NCI-H1436 treated with DMSO at 0.1 percent for 48 hours (cell line): ENCODE measurements around the gene PTPN23.
A peak's percentile ranks its signal among the peaks of the same experiment; 100 is the strongest.
"Not testable (repeated sequence)": the region's sequence is repeated elsewhere in the genome, so short reads cannot be mapped to it uniquely, and the experiment has no call there.

ENCODE experiments used
- DNase-seq: peaks from one replicate; lab custom pipeline; 2025; lab: John Stamatoyannopoulos, UW

The PTPN23 gene, protein sequence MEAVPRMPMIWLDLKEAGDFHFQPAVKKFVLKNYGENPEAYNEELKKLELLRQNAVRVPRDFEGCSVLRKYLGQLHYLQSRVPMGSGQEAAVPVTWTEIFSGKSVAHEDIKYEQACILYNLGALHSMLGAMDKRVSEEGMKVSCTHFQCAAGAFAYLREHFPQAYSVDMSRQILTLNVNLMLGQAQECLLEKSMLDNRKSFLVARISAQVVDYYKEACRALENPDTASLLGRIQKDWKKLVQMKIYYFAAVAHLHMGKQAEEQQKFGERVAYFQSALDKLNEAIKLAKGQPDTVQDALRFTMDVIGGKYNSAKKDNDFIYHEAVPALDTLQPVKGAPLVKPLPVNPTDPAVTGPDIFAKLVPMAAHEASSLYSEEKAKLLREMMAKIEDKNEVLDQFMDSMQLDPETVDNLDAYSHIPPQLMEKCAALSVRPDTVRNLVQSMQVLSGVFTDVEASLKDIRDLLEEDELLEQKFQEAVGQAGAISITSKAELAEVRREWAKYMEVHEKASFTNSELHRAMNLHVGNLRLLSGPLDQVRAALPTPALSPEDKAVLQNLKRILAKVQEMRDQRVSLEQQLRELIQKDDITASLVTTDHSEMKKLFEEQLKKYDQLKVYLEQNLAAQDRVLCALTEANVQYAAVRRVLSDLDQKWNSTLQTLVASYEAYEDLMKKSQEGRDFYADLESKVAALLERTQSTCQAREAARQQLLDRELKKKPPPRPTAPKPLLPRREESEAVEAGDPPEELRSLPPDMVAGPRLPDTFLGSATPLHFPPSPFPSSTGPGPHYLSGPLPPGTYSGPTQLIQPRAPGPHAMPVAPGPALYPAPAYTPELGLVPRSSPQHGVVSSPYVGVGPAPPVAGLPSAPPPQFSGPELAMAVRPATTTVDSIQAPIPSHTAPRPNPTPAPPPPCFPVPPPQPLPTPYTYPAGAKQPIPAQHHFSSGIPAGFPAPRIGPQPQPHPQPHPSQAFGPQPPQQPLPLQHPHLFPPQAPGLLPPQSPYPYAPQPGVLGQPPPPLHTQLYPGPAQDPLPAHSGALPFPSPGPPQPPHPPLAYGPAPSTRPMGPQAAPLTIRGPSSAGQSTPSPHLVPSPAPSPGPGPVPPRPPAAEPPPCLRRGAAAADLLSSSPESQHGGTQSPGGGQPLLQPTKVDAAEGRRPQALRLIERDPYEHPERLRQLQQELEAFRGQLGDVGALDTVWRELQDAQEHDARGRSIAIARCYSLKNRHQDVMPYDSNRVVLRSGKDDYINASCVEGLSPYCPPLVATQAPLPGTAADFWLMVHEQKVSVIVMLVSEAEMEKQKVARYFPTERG (N-terminal part only)

DNA sequence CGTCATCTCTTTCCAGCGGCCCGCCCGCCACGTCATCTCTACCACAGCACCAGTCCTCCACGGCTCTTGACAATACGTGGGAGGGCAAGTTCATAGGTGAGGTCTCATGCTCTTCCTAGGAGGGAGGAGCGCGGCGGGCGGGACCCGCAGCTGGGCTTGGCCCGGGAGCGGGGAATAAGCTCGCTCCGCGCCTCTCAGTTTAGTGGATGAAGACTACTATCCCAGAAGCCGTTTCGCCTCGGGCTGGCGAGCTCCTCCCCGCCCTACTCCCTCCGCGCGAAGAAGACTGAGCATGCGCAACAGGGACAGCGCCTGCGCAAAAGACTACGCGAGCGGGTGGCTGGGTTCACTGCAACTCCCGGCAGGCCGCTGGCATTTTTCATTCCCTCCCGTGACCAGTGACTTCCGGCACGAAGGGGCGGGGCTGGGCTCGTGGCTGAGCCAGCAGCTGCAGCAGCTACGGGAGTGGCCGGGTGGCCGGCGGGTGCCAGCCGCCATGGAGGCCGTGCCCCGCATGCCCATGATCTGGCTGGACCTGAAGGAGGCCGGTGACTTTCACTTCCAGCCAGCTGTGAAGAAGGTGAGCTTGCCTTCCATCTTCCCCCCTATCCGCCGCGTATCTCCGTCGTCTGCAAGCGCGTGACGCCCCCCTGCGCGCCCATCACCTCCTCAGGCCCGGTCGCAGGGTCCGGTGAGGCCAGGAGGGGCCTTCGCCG lies at the start of gene PTPN23:
Gene PTPN23, plus strand, starts transcription at position 421 of the 716 bp plus-strand sequence. Its CDS starts 76 bp downstream, at position 497.
- DNase-seq = peak; percentile 78

DNA sequence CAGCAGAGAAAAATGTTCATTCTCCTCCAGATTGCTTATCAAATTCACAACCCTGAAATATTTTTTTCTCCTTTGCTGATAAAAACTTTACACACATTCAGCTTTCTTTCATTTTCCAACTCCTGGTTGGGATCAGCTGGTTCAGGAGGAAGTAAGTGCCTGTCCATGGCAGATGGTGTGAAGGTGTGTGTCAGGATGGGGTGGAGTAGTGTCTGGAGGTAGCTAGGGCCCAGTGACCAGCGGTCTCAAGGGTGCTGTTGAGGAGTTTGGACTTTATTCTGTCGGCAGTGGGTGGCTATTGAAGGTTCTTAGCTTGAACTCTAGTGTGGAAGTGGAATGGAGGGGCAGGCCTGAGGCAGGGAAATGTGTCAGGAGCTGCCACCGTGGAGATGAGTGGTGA lies 46.9 kb upstream of the PTPN23 start:
- DNase-seq = no peak

DNA sequence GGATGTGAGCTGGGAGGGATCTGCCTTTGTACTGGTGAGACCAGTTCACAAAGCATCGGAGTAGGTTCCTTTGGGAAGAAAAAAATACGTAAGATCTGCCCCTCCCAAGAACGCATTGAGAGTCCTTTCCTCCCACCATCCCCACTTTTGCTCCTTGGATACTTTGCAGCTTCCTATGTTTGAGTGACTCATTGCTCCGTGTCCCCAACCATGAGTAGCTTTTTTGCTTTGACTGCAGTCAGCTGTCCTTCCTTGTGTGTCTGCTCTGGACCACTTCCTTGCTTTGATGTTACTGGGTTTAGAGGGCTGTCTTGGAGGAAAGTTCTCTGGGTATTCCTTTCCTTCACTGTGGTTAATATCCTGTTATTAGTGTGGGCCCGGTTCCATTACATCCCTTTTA lies 43.2 kb upstream of the PTPN23 start:
- DNase-seq = no peak

DNA sequence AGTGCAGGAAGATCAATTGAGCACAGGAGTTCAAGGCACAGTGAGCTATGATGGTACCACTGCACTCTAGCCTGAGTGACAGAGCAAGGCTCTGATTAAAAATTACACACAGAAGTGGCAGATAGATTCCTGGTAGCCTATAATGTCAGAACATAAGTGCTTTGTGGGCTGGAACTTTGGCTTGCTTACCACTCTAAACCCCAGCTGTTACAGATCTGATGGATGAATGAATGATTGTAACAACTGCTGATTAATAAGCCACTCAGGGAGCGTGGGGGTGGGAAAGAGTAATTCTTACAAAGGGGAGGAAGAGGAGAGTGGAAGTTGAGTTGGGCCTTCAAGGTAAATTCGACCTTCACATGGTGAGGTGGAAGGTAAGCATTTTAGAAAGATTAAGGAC lies 40.9 kb upstream of the PTPN23 start:
- DNase-seq = no peak

DNA sequence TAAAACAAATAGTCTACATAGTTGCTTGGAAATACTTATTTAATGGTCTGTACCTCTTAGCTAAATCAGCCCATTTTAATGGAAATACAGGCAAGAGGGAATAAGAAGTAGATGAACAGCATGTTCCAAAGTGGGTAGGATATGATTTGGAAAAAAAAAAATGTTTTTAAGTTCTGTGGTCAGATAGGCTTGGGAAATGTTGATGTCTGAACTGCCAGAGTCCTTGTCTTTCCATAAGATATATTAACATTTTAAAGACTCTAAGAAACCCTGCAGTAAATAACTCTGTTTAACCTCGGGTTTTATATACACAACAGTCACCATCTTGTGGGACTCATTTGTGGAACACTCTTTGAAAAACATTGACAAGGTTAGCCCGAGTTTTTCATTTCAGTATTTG lies 40.0 kb upstream of the PTPN23 start:
- no peak for DNase-seq

DNA sequence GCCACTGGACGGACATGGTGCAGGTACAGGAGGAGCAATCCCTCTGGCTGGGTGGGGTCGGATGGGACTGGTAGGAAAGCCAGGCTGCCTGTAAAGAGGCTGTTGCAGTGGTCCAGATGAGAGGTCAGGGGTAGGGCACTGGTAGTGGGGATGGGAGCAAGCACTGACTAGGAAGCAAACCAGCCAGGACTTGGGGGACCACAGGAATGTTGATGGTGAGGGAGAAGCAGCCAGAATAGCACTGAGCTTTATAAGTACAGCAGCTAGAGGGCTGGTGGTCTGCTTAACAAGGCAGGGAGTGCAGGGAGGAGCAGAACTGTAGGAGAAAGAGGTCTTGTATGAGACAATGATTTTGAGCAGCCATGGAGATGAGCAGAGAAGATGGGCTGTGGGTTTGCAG lies 38.7 kb upstream of the PTPN23 start:
- no peak for DNase-seq

DNA sequence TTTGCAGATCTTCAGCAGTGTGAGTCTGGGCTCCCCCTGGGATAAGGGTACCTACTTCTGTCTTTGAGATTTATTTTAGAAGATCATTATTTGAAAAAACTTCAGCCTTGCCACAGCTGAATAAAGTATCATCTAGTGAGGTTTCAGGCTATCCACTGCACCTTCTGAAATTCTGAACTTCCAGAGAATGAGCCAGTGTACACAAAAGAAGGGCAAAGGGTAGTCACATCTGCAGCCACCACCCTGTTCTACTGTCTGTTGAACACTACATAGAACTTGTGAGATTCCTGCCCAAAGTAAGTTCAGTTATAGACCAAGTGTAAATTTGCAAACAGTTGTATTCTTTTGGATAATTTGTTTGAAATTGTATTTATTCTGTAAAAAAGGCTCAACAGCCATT lies 38.0 kb upstream of the PTPN23 start:
- no peak for DNase-seq

DNA sequence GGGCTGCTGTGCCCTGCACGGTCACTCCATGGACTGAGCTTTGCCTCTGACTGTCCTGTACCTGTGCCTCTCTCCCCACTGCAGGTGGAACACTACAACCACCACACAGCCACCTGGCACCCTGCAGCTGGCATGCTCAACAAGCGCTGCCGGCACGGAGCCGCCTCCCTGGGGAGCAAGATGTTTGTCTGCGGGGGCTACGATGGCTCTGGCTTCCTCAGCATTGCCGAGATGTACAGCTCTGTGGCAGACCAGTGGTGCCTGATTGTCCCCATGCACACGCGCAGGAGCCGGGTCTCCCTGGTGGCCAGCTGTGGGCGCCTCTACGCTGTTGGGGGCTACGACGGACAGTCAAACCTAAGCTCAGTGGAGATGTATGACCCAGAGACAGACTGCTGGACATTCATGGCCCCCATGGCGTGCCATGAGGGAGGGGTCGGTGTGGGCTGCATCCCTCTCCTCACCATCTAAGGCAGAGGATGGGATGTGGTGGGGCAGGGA lies 37.3 kb upstream of the PTPN23 start:
- no peak for DNase-seq

DNA sequence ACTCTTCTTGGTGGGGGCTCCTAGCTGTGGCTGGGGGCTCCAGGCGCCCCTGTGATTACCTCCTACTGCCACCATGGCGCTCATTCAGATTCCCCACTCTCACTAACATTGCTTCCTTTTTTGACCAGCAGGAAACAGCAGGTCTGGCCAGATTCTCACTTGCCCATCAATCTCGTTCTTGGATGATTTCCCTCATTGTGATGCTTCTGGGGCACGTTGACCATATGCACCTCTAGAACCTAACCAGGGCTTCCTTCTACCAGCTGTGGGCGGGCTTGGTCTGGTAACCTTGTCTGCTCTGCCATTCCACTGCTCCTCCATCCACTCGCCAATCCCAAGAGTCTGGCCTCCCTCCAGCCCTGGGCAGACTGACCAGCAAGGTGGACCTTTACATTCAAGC lies 35.9 kb upstream of the PTPN23 start:
- no peak for DNase-seq

DNA sequence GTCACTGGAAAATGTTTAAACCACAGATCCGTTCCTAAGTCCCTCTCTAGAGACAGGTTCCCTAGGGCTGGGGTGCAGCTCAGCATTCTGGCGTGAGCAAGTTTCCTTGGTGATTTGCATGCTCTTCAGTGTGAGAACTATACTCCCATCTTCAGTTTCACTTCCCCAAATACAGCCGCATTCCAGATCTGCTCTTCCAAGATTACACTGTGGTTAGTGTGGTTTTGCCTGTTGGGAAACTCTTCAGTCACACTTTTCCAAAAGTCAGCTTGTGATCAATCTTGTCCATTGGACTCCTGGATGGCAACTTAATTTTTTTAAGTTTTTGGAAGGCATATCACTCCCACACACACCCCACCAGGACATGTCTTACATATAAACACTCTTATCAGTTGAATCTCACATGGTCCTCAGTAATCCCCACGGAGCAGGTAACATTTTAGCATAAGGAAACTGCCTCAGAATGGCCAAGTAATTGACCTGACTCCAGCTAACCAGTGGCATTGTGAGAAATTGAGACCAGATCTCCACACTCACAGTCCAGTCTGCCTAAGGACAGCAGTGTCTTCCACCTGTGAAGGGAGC lies 33.5 kb upstream of the PTPN23 start:
- no peak for DNase-seq

DNA sequence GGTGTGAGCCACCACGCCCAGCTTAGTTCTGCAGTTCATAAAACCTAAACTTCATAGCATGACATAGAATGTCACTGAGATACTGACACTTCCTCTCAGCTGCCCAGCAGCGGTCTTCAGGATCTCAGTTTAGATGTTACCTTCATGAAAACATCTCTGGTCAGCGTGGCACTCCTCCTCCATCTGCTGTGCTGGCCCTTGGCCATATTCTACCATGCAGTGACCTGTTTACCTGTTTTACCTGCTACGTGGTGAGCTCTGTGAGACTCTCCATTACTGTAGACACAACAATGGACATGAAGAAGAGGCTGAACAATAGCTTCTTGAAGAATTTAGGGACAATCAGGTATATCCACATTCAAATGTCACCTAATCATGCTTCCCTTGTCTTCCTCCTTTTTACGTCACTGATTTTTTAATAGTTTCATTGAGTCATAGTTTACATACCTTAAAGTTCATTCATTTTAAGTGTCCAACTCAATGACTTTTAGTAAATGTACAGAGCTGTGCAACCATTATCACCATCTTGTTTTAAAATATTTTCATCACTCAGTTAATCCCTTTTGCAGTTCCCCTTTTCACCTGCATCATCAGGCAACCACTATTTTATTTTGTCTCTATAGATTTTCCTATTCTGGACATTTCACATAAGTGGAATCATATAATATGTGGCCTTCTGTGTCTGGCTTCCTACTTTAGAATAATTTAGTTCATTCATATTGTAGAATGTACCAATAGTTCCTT lies 32.2 kb upstream of the PTPN23 start:
- DNase-seq = no peak

DNA sequence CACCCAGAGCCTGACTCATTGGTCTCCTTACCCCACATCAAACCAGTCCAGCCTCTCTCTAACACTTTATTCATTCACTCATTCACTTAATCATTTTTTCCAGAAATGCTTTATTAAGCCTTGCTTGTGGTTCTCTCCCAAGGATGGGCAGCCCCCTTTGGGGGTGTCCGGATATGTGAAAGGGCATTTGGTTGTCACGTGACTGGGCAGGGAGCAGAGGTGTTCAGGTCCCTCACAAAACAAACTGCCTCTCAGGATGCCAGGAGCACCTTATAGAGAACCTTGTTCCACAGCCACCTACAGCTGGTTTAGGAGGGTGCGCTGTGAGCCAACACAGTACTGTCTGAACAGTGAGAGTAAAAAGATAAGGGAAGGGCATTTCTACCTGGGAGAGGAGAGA lies 25.8 kb upstream of the PTPN23 start:
- no peak for DNase-seq

DNA sequence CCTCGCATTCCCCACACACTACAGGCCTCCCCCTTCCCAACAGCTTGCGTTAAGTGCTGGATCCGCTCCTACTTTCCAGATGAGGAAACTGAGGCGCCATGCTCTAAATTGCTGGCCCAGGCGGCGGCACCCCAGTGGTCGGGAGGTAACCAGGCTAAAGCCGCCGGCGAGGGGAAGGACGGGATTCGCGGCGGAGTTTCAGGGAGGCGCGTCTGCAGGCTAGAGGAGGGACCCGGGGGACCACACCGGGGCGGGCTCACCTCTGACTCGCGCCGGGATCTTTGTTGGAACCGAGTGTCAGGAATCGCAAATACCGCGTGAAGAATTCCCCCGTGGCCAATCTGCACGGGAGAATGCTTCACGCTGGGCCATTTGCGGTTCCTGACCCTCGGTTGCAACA lies 24.6 kb upstream of the PTPN23 start:
- no peak for DNase-seq

DNA sequence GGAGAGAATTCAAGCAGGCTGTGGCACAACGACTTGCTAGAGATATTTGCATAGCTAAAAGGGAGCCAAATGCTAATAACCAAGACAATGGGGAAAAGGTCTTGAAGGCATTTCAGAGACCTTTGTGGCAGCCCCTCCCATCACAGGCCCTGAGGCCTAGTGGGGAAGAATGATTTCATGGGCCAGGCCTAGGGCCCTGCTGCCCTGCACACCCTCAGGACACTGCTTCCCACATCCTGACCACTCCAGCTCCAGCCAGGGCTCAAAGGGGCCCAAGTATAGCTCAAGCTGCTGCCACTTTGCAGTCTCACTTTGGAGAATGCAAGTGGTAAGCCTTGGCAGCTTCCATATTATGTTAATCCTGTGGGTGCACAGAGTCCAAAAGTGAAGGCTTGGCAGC lies 21.5 kb upstream of the PTPN23 start:
- DNase-seq = no peak

DNA sequence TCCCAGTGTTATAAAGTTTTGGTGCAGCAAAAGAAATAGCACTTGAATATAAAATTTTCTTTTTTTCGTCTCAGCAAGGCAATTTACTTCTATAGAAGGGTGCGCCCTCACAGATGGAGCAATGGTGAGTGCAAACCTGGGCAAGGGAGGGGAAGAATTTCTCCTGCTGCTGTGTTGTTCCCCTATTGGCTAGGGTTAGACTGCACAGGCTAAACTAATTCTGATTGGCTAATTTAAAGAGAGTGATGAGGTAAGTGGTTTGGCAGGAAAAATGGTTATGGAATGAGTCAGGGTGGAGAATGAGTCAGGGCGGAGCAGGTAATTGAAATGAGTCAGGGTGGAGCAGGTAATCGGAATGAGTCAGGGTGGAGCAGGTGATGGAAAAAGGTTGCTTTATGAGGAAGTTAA lies 20.7 kb upstream of the PTPN23 start:
- DNase-seq = not testable (repeated sequence)

DNA sequence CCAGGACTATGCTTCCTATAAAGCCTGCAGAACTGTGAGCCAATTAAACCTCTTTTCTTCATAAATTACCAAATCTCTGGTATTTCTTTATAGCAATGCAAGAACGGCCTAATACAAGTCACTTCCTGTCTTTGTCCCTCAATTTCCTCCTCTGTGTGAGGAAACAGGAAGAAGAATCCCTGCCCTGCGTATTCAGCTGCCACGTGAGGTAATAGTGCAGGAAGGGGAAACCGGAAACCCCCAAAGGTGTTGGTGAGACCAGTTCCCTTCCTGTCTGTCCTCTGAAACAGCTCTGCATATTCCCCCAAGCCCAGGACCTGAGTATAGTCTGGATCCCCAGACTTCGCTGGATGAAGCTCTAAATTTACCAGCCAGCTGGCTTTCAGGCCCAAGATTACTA lies 18.1 kb upstream of the PTPN23 start:
- no peak for DNase-seq

DNA sequence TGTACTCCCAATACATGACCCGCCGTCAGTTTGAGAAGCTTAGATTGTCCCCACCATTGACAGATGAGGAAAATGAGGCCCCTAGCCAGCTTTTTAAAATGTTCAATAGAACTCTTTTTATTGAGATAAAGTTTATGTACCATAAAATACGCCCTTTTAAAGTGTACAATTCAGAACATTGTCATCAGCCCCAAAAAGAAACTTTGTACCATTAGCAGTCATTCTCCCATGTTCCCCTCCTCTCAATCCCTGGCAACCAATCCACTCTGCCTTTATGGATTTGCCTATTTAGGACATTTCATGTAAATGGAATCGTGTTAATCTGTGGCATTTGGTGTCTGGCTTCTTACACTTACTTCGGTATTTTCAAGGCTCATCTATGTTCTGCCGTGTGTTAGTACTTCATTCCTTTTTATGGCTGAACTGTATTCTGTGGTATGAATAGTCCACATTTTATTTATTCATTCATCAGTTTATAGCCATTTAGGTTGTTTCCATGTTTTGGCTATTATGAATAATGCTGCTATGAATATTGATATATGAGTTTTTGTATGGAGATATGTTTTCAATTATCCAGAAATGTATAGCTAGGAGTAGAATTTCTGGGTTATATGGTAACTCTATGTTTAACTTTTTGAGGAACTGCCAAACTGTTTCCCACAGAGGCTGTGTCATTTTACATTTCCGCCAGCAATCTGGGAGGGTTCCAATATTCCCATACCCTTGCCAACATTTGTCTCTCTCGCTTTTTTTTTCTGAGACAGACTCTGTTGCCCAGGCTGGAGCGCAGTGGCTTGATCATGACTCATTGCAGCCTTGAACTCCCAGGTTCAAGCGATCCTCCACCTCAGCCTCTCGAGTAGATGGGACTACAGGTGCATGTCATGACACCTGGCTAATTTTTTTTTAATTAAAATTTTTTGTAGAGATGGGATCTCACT lies 15.3 kb upstream of the PTPN23 start:
- no peak for DNase-seq

DNA sequence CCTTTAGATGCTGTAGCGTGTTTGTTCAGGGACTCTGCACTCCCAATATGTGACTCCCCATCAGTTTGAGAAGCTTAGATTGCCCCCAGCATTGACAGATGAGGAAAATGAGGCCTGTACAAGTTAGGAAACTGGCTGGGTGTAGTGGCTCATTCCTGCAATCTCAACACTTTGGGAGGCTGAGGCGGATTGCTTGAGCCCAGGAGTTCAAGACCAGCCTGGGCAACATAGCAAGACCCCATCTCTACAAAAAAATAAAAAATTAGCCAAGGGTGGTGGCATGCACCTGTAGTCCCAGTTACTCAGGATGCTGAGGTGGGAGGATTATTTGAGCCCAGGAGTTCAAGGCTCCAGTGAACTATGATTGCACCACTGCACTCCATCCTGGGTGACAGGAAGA lies 14.0 kb upstream of the PTPN23 start:
- DNase-seq = no peak

DNA sequence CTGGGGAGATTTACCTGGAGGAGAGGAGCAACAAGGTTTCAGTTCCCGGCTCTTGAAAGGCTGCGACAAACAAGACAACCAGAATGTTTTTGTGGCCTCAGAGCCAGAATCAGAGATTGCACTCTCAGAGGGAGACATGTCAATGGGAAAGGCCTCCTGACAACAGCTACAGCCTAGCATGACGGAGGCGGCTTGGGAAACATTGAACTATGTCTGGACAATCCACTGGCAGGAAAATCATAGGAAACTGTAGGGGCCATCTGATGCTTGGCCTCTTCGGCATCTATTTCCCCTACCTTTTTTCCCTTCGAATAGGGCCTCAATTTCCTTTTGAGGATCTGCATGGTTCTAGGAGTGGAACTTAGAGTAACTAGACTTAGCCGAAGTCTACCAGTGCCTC lies 13.2 kb upstream of the PTPN23 start:
- no peak for DNase-seq
